ENCODE data around the gene DTX3.
A peak's percentile ranks its signal among the peaks of the same experiment; 100 is the strongest.

DTX3 gene

DNA sequence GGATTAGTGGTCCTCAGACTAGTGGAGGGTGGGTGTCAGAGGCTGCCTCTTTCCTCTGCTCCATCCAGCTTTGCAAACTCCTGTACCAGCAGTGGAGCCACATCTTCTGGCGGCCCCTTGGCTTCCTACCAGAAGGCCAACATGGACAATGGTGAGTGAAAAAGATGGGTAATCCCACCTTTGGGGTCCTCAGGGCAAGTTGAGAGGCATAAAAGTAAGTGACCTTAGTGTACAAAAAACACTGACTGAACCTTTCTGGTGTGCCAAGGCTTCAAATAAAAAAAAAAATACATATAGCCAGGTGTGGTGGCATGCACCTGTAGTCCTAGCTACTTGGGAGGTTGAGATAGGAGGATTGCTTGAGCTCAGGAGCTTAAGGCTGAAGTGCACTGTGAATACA lies 22.8 kb upstream of the DTX3 start:
- Histone ChIP-seq H3K9ac (no peak overlapping the region), H4K20me1 (ENCODE audit: insufficient read depth) (no peaks in the 10 kb centered on the region), H3K27me3 (ENCODE audit: insufficient read depth, low read depth) (no peaks in the 10 kb centered on the region; the same call in 1 of the 2 replicates), H2AFZ (ENCODE audit: low read depth) (no peak overlapping the region), H3K4me3 (IDR thresholded peaks at IDR 0.05; ENCODE audit: insufficient read depth, low read depth, low read length) (no peak overlapping the region), H3K4me1 (ENCODE audit: low read depth, poor library complexity, severe bottlenecking) (peaks cover 8% of the 10 kb centered on the region), H3K36me3 (ENCODE audit: insufficient read depth) (no peaks in the 10 kb centered on the region), H3K27ac (no peak overlapping the region), H3K4me2 (no peak overlapping the region), H3K79me2 (ENCODE audit: insufficient read depth, low read depth) (no peaks in the 10 kb centered on the region)
- TF ChIP-seq CTCF (conservative IDR thresholded peaks at IDR 0.05; ENCODE audit: low read depth, low read length) = no peak

DNA sequence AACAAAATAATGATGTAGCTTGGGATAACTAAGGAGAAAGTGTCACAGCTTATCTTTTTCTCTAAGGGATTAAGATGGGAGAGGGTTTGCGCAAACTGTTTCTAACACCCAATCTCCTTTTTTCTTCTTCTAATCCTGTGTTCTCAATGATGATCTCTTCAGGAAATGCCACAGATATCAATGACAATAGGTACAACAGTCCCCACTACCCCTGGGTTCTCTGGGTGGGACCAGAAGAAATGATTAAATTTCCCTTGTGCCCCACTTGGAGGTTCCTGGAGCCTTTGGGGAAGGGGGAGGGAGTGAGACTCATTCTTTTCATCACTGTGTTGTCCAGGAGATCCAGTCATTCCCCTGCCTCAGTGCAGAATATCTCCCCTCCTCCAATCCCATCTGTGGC lies 22.2 kb upstream of the DTX3 start:
- TF ChIP-seq CTCF (conservative IDR thresholded peaks at IDR 0.05; ENCODE audit: low read depth, low read length) = no peak
- Histone ChIP-seq H2AFZ (ENCODE audit: low read depth) (no peak overlapping the region), H3K27ac (no peak overlapping the region), H3K9ac (no peak overlapping the region), H3K79me2 (ENCODE audit: insufficient read depth, low read depth) (no peaks in the 10 kb centered on the region), H3K4me1 (ENCODE audit: low read depth, poor library complexity, severe bottlenecking) (peaks cover 8% of the 10 kb centered on the region), H3K27me3 (ENCODE audit: insufficient read depth, low read depth) (no peaks in the 10 kb centered on the region; the same call in 1 of the 2 replicates), H4K20me1 (ENCODE audit: insufficient read depth) (no peaks in the 10 kb centered on the region), H3K4me2 (no peak overlapping the region), H3K4me3 (IDR thresholded peaks at IDR 0.05; ENCODE audit: insufficient read depth, low read depth, low read length) (no peak overlapping the region), H3K36me3 (ENCODE audit: insufficient read depth) (no peaks in the 10 kb centered on the region)

DNA sequence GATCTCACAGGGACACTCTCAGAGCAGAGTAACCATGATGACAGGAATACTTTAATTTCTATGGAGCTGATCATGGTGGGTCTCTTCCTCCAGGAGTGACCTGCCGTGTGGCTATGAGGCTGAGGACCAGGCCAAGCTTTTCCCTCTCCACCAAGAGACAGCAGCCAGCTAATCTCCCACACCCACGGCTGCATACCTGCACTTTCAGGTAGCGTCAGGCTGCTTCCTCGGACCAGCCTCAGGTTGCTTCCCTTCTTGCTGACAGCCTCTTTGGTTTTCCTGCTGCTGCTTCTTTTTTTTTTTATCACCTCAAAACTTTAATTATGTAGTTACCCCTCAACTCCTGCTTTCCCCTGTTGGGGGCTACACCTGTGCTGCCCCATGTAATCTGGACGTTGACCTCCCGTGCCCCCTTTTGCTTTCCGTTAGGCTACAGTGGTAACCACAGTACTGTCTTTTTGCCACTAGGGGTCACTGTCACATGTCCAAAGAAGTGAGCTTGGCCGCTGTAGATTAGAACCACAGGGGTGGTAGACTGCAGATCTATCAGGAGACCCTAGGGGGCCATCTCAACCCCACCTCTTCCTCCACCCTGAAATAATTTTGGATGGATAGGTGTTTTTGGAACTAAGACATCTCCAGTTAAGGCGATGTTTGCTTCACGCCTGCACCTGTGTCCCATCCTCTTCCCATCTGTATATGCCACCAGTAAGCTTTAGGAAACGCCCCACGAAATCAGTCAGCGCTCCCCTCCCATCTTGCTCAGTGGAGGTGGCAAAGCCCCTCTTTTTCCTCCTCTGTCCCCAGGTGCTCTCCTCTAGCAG lies 21.4 kb upstream of the DTX3 start:
- H3K36me3 ChIP-seq (ENCODE audit: insufficient read depth) = no peaks in the 10 kb centered on the region
- TF ChIP-seq CTCF (conservative IDR thresholded peaks at IDR 0.05; ENCODE audit: low read depth, low read length) = peak; percentile 100

GRCh38 chr12:57584050-57584449 lies 20.6 kb upstream of the DTX3 start:
- Histone ChIP-seq H3K9ac (no peak overlapping the region), H4K20me1 (ENCODE audit: insufficient read depth) (no peaks in the 10 kb centered on the region), H3K4me1 (ENCODE audit: low read depth, poor library complexity, severe bottlenecking) (peaks cover 8% of the 10 kb centered on the region), H3K79me2 (ENCODE audit: insufficient read depth, low read depth) (no peaks in the 10 kb centered on the region), H3K4me2 (no peak overlapping the region), H3K27ac (no peak overlapping the region), H2AFZ (ENCODE audit: low read depth) (no peak overlapping the region), H3K4me3 (IDR thresholded peaks at IDR 0.05; ENCODE audit: insufficient read depth, low read depth, low read length) (no peak overlapping the region), H3K36me3 (ENCODE audit: insufficient read depth) (no peaks in the 10 kb centered on the region), H3K27me3 (ENCODE audit: insufficient read depth, low read depth) (no peaks in the 10 kb centered on the region; the same call in 1 of the 2 replicates)
- no peak for TF ChIP-seq CTCF (conservative IDR thresholded peaks at IDR 0.05; ENCODE audit: low read depth, low read length)

More for the DNA sequence above, 21.4 kb upstream of the DTX3 start:
- H3K27me3 ChIP-seq (ENCODE audit: insufficient read depth, low read depth) = no peaks in the 10 kb centered on the region; the same call in 1 of the 2 replicates
- no peak overlapping the region for H3K4me2 ChIP-seq
- no peak overlapping the region for H3K4me3 ChIP-seq (IDR thresholded peaks at IDR 0.05; ENCODE audit: insufficient read depth, low read depth, low read length)
- H3K4me1 ChIP-seq (ENCODE audit: low read depth, poor library complexity, severe bottlenecking) = peaks cover 8% of the 10 kb centered on the region
- peak overlapping the region; percentile 18; the same call in 1 of the 2 replicates for H2AFZ ChIP-seq (ENCODE audit: low read depth)
- no peaks in the 10 kb centered on the region for H4K20me1 ChIP-seq (ENCODE audit: insufficient read depth)
- H3K9ac ChIP-seq = no peak overlapping the region
- no peaks in the 10 kb centered on the region for H3K79me2 ChIP-seq (ENCODE audit: insufficient read depth, low read depth)
- no peak overlapping the region for H3K27ac ChIP-seq
